ENCODE measurements around the gene RIT2.

DNA sequence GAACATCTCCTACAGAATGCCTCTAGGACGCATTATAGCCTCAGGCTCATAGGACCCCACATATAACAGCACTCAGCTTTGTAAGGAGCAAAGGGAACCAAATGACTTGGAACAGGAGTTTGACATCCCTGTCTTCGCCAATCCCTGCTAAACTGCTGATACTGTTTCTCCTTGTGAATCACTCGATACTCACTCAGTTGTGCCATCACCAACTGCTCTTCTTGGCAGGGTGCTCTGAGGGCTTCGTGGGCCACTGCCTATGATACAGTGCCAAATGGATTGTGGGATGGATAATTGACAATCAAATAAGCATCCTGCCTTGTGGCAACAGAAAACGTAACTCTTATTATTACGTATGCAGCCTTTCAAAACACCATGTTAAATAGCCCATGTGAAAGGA lies 396.3 kb downstream of the RIT2 start:
- TF ChIP-seq EZH2 (optimal IDR thresholded peaks at IDR 0.05; ENCODE audit: low read depth, low read length) (no peak), CTCF (IDR thresholded peaks at IDR 0.05; ENCODE audit: low read length) (no peak), EZH2phosphoT487 (IDR thresholded peaks at IDR 0.05; ENCODE audit: low read length) (no peak)
